Activated T-helper 1 cell treated with anti-CD3 and anti-CD28 coated beads, Interleukin-12 subunit alpha, Interleukin-12 subunit beta, Interleukin-2, Interleukin-4 antibody, amounts not matched to agents 30 ng/mL and 10 ng/mL and 1 ng/mL, durations not matched to agents 14 hours and 24 hours and 36 hours (primary cell): ENCODE results near the gene ZNF780A. TPM values are rescaled to one million over a fixed set of nuclear protein-coding genes. Genes with fewer than 3 reads are reported as not detected.

ENCODE experiments used
- DNase-seq: peaks from one replicate; pipeline ENCODE4 v3.0.0; 2021; ENCODE audit warnings: low spot score
- H3K27ac Mint-ChIP-seq: one replicate; pipeline ENCODE4 v1.8.0; 2021; ENCODE audit warnings: mild to moderate bottlenecking, mixed read lengths
- H3K27me3 Mint-ChIP-seq: one replicate; pipeline ENCODE4 v1.8.0; 2022; ENCODE audit warnings: mild to moderate bottlenecking, moderate library complexity, mixed read lengths; ENCODE audit not compliant: insufficient read depth
- H3K36me3 Mint-ChIP-seq: one replicate; pipeline ENCODE4 v1.8.0; 2021; ENCODE audit warnings: low read depth, mixed read lengths
- H3K4me1 Mint-ChIP-seq: one replicate; pipeline ENCODE4 v1.8.0; 2021; ENCODE audit warnings: low read depth, mixed read lengths
- H3K4me3 Mint-ChIP-seq: one replicate; pipeline ENCODE4 v1.8.0; 2021; ENCODE audit warnings: mild to moderate bottlenecking, moderate library complexity, mixed read lengths
- H3K9me3 Mint-ChIP-seq: one replicate; pipeline ENCODE4 v1.8.0; 2021; ENCODE audit warnings: mixed read lengths
- intact Hi-C: fragments of 100-400 bp; cut with micrococcal nuclease; formaldehyde crosslinking; loops from one replicate; pipeline ENCODE4 v1.15.1; 2024
- total RNA-seq: library from RNA; stranded (reverse); gene quantifications from 2 replicates; pipeline ENCODE4 v1.2.3, GENCODE V29; 2022

ZNF780A gene
- total RNA-seq, 1 donor from 2014 or later: 14.8 TPM

- Mint-ChIP-seq H3K36me3 (peaks cover 9% of the 10 kb centered on the region), H3K27me3 (no peaks in the 10 kb centered on the region), H3K4me3 (no peak overlapping the region), H3K27ac (no peak overlapping the region), H3K4me1 (no peaks in the 10 kb centered on the region), H3K9me3 (peaks cover 86% of the 10 kb centered on the region)
- DNase-seq: no peak
- intact Hi-C loops: no loop called here
These were observed 66.8 kb downstream of the ZNF780A start for GRCh38 chr19:40023969-40024368.

Other genes with a start within 250 kb of the ZNF780A start
- 526 and 528 TPM in 2 replicates for gene FBL, start 244.6 kb downstream of the ZNF780A start, total RNA-seq
- gene FCGBP, start 156.3 kb downstream of the ZNF780A start, total RNA-seq: 2.2 and 3.1 TPM in 2 replicates
- gene PSMC4, start 119.8 kb downstream of the ZNF780A start, total RNA-seq: 189 and 190 TPM in 2 replicates
- 6.1 and 7.1 TPM in 2 replicates for gene ZNF546, start 93.9 kb downstream of the ZNF780A start, total RNA-seq
- gene ZNF780B, start 34.7 kb downstream of the ZNF780A start, total RNA-seq: 25.8 and 29.0 TPM in 2 replicates
- 13.8 and 19.8 TPM in 2 replicates for gene MAP3K10, start 100.5 kb upstream of the ZNF780A start, total RNA-seq
- not detected in 2 replicates for gene TTC9B, start 127.4 kb upstream of the ZNF780A start, total RNA-seq
- gene CCNP, start 135.7 kb upstream of the ZNF780A start, total RNA-seq: 0.12 TPM in 1 of 2 replicates, not detected in the other
- gene AKT2, start 194.4 kb upstream of the ZNF780A start, total RNA-seq: 160 and 170 TPM in 2 replicates